SH-SY5Y (cell line): ENCODE measurements around the gene RAD51B.

ENCODE experiments used
- GATA2 ChIP-seq: IDR thresholded peaks from 2 replicates; pipeline ENCODE4 v1.6.1; 2011; ENCODE audit warnings: mild to moderate bottlenecking, low read depth, low read length
- GATA3 ChIP-seq: IDR thresholded peaks from 2 replicates; pipeline ENCODE4 v1.6.1; 2011; ENCODE audit warnings: low read depth, mild to moderate bottlenecking, low read length, moderate library complexity

GRCh38 chr14:67852926-67853604 is 33.5 kb downstream of the RAD51B start:
- TF ChIP-seq GATA2 (no peak), GATA3 (no peak)
